Activated naive CD8-positive, alpha-beta T cell (primary cell): ENCODE data around the gene POGK.
"Not testable (repeated sequence)": the region's sequence is repeated elsewhere in the genome, so short reads cannot be mapped to it uniquely, and the experiment has no call there.

ENCODE experiments used
- H3K27ac Mint-ChIP-seq: one replicate; pipeline ENCODE4 v1.8.0; 2021; ENCODE audit warnings: mixed read lengths
- H3K27me3 Mint-ChIP-seq: one replicate; pipeline ENCODE4 v1.8.0; 2021; ENCODE audit warnings: mixed read lengths
- H3K36me3 Mint-ChIP-seq: one replicate; pipeline ENCODE4 v1.8.0; 2021; ENCODE audit warnings: mixed read lengths
- H3K4me1 Mint-ChIP-seq: one replicate; pipeline ENCODE4 v1.8.0; 2021; ENCODE audit warnings: low read depth, mixed read lengths
- H3K4me3 Mint-ChIP-seq: one replicate; pipeline ENCODE4 v1.8.0; 2021; ENCODE audit warnings: mild to moderate bottlenecking, mixed read lengths
- H3K9me3 Mint-ChIP-seq: one replicate; pipeline ENCODE4 v1.8.0; 2021; ENCODE audit warnings: low read depth, mixed read lengths

The POGK gene

DNA sequence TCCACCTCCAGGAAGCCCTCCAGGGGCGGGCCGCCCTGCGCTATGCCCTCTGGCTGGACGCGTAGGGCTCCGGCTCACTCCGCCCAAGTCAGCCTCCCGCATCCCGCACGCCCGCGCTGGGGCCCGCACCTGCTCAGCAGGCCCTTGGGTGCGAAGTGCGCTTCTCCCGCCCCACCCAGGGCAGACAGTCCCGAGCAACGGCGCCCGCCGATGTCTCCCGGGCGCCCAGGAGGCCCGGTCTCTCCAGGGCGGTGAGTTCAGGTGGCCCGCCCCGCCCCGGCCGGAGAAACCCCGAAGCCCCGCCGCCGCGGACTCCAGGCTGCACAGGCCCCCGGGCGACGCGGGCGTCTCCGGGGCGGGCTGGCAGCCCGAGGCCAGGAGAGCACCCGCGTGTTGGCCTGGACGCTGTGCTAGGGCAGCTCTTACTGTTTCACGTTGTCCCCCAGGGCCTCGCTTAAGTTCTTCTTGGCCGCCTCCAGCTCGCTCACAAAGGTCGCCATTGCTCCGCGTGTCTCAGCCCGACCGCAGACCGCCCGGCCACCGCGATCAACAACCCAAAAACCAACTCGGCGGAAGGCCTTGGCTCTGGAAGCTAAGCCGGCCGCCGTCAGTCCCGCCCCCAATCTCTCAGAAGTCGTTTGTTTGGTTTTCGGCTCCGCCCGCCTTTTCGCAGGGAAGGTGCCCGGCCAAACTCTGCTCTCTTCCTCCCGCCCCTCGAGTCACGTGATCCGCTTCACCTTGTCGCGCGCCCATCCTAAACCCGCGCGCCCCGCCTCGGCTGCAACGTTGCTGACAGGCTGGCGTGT lies 36.7 kb downstream of the POGK start, which contains the start of gene TADA1:
Gene TADA1 (minus strand): TSS at position 531 of the 806 bp plus-strand sequence. CDS start 31 bp downstream, at position 500.
- Mint-ChIP-seq H3K27ac (peak within 1 kb of the TSS; percentile 99), H3K4me1 (peaks cover 50% of the 10 kb centered on the region), H3K9me3 (no peaks in the 10 kb centered on the region), H3K36me3 (peaks cover 4% of the 10 kb centered on the region), H3K27me3 (no peaks in the 10 kb centered on the region), H3K4me3 (peak within 1 kb of the TSS; percentile 98)

DNA sequence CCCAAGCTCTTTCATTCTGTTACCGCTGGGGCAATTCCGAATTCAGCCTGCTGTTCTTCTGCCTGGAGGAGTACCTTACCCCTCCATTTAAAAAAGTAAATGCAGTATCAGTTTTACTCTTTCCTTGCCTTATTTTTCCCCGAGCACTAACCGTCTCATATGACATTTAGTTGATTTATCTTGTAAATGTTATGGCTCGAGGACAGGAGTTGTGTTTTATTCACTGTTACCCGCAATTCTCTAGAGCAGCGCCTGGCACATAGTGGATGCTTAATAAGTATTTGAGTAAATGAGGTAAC lies 37.2 kb downstream of the POGK start:
- H3K27me3 Mint-ChIP-seq: no peaks in the 10 kb centered on the region
- peak overlapping the region; percentile 98 for H3K4me3 Mint-ChIP-seq
- H3K36me3 Mint-ChIP-seq: peaks cover 4% of the 10 kb centered on the region
- H3K27ac Mint-ChIP-seq: peak overlapping the region; percentile 99
- H3K9me3 Mint-ChIP-seq: no peaks in the 10 kb centered on the region
- peaks cover 44% of the 10 kb centered on the region for H3K4me1 Mint-ChIP-seq

DNA sequence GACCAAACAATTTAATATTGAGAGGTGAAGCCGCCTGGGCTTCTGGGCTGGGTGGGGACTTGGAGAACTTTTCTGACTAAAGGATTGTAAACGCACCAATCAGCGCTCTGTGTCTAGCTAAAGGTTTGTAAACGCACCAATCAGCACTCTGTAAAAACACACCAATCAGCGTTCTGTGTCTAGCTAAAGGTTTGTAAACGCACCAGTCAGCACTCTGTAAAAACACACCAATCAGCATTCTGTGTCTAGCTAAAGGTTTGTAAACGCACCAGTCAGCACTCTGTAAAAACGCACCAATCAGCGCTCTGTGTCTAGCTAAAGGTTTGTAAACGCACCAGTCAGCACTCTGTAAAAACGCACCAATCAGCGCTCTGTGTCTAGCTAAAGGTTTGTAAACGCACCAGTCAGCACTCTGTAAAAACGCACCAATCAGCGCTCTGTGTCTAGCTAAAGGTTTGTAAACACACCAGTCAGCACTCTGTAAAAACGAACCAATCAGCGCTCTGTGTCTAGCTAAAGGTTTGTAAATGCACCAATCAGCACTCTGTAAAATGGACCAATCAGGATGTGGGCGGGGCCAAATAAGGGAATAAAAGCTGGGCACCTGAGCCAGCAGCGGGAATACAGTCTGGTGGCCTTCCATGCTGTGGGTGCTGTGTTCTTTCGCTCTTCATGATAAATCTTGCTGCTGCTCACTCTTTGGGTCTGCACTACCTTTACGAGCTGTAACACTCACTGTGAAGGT lies 39.1 kb downstream of the POGK start:
- not testable (repeated sequence) for H3K27me3 Mint-ChIP-seq, H3K4me3 Mint-ChIP-seq, H3K9me3 Mint-ChIP-seq, H3K36me3 Mint-ChIP-seq, H3K27ac Mint-ChIP-seq
- peaks cover 30% of the 10 kb centered on the region for H3K4me1 Mint-ChIP-seq

GRCh38 chr1:166882893-166883292 lies 43.6 kb downstream of the POGK start:
- no peak overlapping the region for H3K27ac Mint-ChIP-seq
- H3K27me3 Mint-ChIP-seq: peaks cover 13% of the 10 kb centered on the region
- H3K4me1 Mint-ChIP-seq: peaks cover 19% of the 10 kb centered on the region
- H3K4me3 Mint-ChIP-seq: no peak overlapping the region
- no peaks in the 10 kb centered on the region for H3K36me3 Mint-ChIP-seq
- H3K9me3 Mint-ChIP-seq: no peaks in the 10 kb centered on the region

DNA sequence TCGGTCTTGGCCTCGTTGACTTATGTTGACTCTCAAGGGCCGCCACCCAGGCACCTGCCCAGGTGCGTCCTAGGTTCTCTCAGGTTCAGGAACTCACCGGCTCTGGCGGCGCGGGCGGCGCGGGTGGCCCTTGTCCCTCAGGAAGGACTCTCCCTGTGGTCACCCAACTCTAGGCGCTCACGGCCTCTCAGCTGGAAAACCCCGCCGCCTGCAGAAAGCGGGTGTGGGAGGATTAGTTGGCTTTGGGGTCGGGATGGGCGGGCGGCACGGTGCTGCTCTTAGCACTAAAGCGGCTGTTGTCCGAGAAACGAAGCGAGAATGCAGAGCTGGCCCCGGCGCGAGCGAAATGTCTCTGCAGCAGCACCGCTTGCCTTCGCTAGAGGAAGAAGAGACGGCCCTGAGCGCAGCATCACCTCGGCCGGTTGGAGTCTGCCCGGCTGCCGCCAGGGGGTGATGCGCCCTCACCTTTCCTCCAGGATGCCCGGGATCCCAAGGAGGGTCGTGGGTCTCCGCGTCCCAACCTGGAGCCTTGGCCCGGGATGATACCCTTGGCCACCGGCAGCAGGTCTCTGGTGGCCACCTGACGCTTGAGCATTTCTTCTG lies 44.9 kb downstream of the POGK start:
- Mint-ChIP-seq H3K4me1 (peaks cover 19% of the 10 kb centered on the region), H3K4me3 (no peak overlapping the region), H3K9me3 (no peaks in the 10 kb centered on the region), H3K36me3 (no peaks in the 10 kb centered on the region), H3K27me3 (peaks cover 17% of the 10 kb centered on the region), H3K27ac (no peak overlapping the region)

DNA sequence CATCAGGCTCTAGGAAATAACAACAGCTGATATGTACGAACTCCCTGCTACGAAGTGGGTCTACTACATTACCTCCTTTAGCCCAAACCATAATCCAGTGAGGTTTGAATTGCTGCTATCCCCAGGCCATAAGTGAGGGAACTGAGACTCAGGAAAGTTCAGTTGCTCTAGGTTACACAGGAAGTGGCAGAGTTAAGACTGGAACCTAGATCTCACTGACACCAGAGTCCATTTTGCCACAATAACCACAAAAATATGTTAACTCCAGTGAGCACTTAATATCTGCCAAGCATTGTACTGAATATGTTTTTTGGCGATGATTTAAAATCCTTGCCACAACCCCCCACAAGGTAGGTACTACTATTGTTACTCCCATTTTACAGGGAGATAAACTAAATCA lies 45.7 kb downstream of the POGK start:
- Mint-ChIP-seq H3K27ac (no peak overlapping the region), H3K27me3 (peaks cover 17% of the 10 kb centered on the region), H3K4me3 (no peak overlapping the region), H3K36me3 (no peaks in the 10 kb centered on the region), H3K9me3 (no peaks in the 10 kb centered on the region), H3K4me1 (peaks cover 19% of the 10 kb centered on the region)

DNA sequence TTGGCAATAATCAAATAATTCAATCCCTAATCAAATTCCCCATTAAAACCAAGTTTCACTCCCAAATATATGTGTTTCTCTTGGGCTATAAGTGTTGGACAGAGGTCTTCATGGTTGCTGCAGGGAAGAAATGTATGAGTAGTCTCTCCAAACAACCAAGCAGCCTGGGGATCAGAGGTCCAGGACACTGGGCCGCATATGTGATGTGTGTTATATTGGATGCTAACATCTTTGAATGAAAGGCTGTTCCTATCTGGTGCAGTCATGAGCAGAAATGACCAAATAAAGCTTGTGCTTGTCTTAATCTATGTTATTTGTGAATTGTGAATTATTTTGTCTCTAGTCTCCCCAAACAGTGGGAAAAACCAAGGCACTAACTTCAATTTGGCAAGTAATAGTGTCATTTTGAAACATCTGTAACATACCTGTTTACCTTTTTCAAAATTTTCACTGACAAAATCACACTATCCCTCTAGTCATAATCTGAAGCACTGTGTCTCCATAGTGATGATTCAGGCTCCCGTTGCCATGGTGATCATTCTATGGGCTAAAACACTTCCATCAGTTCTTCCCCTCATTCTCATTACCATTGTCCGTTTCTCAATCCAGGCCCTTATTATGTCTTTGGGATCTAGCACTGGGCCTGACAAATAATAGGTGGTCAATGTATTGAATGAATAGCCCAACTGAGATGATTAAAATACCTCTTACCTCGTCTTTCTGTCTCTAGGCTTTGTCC lies 49.3 kb downstream of the POGK start:
- H3K27me3 Mint-ChIP-seq: peaks cover 15% of the 10 kb centered on the region
- H3K27ac Mint-ChIP-seq: no peak overlapping the region

GRCh38 chr1:166889776-166890175 lies 50.5 kb downstream of the POGK start:
- H3K4me3 Mint-ChIP-seq: no peak overlapping the region
- H3K9me3 Mint-ChIP-seq: no peaks in the 10 kb centered on the region
- no peaks in the 10 kb centered on the region for H3K36me3 Mint-ChIP-seq
- peaks cover 20% of the 10 kb centered on the region for H3K27me3 Mint-ChIP-seq
- no peak overlapping the region for H3K27ac Mint-ChIP-seq
- H3K4me1 Mint-ChIP-seq: peaks cover 7% of the 10 kb centered on the region

More for the DNA sequence above, 49.3 kb downstream of the POGK start:
- Mint-ChIP-seq H3K4me3 (no peak overlapping the region), H3K9me3 (no peaks in the 10 kb centered on the region), H3K4me1 (peaks cover 17% of the 10 kb centered on the region), H3K36me3 (no peaks in the 10 kb centered on the region)

GRCh38 chr1:166895766-166896165 lies 56.5 kb downstream of the POGK start:
- H3K4me1 Mint-ChIP-seq: no peaks in the 10 kb centered on the region
- H3K4me3 Mint-ChIP-seq: no peak overlapping the region
- H3K36me3 Mint-ChIP-seq: peaks cover 5% of the 10 kb centered on the region
- H3K27ac Mint-ChIP-seq: no peak overlapping the region
- H3K9me3 Mint-ChIP-seq: peaks cover 7% of the 10 kb centered on the region
- peaks cover 16% of the 10 kb centered on the region for H3K27me3 Mint-ChIP-seq

DNA sequence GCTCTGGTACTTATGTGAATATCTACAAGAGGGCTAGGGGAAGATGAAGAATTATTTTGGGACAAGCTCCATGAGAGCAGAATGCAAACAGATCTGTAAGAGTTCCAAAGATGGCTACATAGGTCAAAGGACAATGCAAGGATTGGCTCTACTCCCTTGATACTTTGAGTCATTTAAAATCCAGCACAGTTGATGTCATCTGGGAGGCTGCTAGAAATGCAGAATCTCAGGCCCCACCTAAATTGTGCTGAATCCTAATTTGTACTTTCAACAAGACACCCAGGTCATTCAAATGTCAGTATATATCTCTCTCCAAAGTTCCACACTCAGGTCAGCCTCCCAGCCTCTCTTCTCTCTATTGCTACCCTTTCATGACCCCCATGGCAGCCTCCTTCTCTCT lies 60.5 kb downstream of the POGK start:
- H3K4me3 Mint-ChIP-seq: no peak overlapping the region
- H3K27ac Mint-ChIP-seq: no peak overlapping the region
- peaks cover 7% of the 10 kb centered on the region for H3K9me3 Mint-ChIP-seq
- peaks cover 8% of the 10 kb centered on the region for H3K27me3 Mint-ChIP-seq
- no peaks in the 10 kb centered on the region for H3K4me1 Mint-ChIP-seq
- peaks cover 5% of the 10 kb centered on the region for H3K36me3 Mint-ChIP-seq

DNA sequence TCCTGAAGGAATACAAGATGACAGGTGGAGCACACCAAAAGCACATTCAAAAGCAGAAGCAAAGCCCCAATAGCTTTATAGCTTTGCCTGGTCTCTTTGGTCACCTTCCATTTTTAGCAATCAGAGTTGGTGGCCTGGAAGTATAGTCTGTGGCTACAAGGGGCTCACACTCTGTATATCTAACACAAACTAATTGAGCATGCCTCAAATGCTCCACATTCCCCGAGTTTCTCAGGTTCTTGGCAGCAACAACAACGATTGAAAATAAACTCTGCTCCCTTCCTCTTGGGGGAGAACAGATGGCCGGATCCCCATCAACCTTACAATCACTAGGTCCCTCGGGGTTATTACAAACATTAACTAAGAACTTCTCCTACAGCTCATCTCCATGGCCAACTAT lies 61.7 kb downstream of the POGK start:
- H3K4me3 Mint-ChIP-seq: no peak overlapping the region
- peaks cover 5% of the 10 kb centered on the region for H3K27me3 Mint-ChIP-seq
- H3K9me3 Mint-ChIP-seq: peaks cover 7% of the 10 kb centered on the region
- H3K4me1 Mint-ChIP-seq: no peaks in the 10 kb centered on the region
- H3K27ac Mint-ChIP-seq: no peak overlapping the region
- H3K36me3 Mint-ChIP-seq: peaks cover 5% of the 10 kb centered on the region

DNA sequence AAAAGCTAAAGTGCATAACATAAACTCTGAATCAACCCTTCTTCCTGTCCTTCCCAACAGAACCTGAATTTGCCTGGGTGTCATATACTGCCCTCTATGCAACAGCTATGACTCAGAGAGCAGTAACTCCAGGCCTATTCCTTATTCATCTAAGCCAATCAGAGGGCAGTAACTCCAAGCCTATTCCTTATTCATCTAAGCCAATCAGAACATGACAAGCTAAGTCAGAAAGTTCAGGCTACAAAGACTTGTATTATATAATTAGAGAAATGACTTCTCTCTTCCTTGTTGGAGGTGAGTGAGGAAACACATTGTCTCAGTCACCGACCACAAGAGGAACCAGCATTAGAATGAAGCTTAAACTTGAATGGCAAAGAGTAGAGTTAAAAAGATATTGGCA lies 63.0 kb downstream of the POGK start:
- Mint-ChIP-seq H3K36me3 (peaks cover 2% of the 10 kb centered on the region), H3K27ac (no peak overlapping the region), H3K4me1 (no peaks in the 10 kb centered on the region), H3K4me3 (no peak overlapping the region), H3K27me3 (peaks cover 1% of the 10 kb centered on the region), H3K9me3 (peaks cover 4% of the 10 kb centered on the region)

DNA sequence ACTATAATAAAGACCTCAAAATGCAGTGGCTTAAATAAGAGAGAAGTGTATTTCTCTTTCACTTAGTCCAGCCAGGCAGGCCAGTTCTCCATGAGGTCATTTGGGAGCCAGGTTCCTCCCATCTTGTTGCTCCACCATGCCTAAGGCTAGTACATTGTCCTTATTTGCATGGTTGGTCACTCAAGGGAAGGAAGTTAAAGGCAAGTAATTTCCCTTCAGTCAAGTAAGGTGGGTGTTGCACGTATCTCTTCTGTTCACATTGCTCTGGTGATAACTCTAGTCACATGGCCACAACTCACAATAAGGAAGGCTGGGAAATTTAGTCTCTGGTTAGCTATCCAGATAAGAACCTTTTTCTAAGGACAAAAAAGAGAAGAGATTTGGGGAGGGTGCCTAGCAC lies 64.0 kb downstream of the POGK start:
- no peaks in the 10 kb centered on the region for H3K4me1 Mint-ChIP-seq
- H3K4me3 Mint-ChIP-seq: no peak overlapping the region
- peaks cover 1% of the 10 kb centered on the region for H3K27me3 Mint-ChIP-seq
- peaks cover 4% of the 10 kb centered on the region for H3K9me3 Mint-ChIP-seq
- no peak overlapping the region for H3K27ac Mint-ChIP-seq
- H3K36me3 Mint-ChIP-seq: peaks cover 2% of the 10 kb centered on the region

DNA sequence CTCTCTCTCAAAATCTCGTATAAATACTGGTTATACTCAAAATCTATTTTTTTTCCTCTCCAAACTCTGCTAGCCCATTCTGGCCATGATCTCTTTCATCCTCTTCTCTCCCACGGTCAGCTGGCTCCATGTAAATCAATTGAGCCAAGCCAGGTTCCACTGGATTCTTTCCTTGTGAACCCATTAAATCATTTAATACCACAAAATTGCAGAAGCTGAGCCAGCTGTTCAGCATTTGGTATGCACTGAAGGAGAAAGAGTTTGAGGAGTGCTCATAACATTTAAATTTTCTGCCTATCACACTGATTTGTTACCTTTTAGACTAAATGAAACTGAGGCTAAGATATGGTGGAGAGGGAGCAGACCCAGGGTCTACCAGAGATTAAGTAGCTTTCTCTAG lies 65.9 kb downstream of the POGK start:
- no peaks in the 10 kb centered on the region for H3K36me3 Mint-ChIP-seq
- H3K27me3 Mint-ChIP-seq: peaks cover 1% of the 10 kb centered on the region
- H3K9me3 Mint-ChIP-seq: no peaks in the 10 kb centered on the region
- no peak overlapping the region for H3K4me3 Mint-ChIP-seq
- no peaks in the 10 kb centered on the region for H3K4me1 Mint-ChIP-seq
- no peak overlapping the region for H3K27ac Mint-ChIP-seq

GRCh38 chr1:166905900-166906299 lies 66.6 kb downstream of the POGK start:
- Mint-ChIP-seq H3K4me3 (no peak overlapping the region), H3K4me1 (peaks cover 5% of the 10 kb centered on the region), H3K36me3 (no peaks in the 10 kb centered on the region), H3K27me3 (peaks cover 1% of the 10 kb centered on the region), H3K9me3 (no peaks in the 10 kb centered on the region), H3K27ac (no peak overlapping the region)
